HG03095 (cell line): ENCODE data around the gene TRAF1.

Experiments
- ATAC-seq: cut with Tn5 transposase; IDR thresholded peaks from one replicate; pipeline ENCODE4 v1.9.1; 2021; ENCODE audit warnings: moderate library complexity; ENCODE audit not compliant: unreplicated experiment

TRAF1 gene

DNA sequence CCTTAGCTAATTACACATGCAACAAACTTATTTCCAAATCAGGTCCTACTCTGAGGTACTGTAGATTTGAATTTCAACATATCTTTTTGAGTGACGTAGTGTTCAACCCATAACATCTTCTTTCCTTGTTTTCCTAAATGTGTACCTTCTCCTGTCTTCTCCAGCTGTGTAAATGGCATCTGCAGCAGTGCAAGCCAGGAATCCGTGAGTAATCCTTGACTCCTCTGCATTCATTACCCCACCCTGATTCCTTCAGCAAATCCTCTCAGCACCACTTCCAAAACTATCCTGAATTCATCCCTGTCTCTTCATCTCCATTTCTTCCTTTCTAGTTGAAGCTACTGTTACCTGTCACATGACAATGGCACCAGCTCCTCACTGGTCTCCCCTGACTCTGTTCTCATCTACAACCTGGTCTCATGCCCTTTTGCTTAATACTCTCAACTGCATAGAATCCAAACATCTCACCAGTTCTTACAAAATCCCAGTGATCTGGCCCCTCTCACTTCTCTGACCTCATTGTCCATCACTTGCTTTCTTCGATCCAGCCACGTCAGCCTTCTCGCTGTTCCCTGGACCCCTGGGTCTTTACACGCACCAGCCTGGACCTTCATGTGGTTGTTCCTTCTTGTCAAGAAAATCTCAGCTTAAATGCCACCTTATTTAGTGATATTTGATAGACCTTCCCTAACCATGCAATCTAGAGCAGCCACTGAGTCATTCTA, 14.6 kb upstream of the TRAF1 start:
- no peak for ATAC-seq

DNA sequence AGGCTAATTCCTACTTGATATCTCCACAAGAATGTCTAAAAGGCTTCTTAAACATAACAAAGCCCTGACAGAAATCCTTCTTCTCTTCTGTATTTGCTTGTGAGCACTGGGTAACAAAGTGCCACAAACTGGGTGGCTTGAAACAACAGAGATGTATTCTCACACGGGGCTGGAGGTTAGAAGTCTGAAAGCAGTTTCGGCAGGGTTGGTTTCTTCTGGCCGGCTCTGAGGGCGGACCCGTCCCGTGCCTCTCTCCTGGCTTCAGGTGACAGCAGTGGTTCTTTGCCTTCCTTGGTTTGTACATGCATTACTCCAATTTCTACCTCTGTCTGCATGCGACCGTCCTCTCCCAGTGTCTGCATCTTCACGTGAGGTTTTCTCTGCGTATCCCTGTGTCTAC, 14.0 kb upstream of the TRAF1 start:
- ATAC-seq, result no peak

DNA sequence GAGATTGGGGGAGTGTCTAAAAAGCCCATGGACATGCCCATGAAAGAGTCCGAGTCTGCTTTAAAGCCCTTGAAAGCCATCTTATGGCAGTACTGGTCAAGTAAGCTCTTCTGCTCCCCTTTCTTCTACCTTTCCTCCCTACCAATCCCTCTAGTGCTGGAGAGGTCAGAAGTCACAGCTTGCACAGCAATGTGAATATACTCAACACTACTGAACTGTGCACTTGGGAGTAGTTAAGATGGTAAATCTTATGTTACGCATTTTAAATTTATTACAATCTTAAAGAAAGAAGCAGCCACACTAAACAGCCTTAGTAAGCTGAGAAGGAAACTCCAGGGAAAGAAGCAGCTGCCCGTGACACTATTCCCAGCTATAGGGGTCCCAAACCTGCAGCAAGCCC, 12.3 kb upstream of the TRAF1 start:
- ATAC-seq, result no peak

DNA sequence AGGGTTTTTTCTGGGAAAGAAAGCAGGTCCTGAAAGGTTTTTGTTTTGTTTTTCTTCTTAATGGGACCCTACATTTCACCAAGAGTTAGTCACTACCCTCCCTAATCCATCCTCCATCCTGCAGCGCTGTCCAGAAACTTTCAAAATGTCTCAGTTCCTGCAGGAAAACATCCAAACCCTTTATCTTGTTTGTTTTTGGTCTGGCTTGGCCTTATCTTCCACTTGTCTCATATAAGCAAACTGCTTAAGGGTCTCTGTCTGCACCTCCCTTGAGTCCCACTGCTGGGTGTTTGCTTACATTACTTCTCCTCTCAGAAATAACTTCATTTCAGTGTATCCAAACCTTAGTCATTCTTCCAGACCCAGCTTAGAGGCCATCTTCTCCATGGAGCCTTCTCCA, 11.0 kb upstream of the TRAF1 start:
- no peak for ATAC-seq

DNA sequence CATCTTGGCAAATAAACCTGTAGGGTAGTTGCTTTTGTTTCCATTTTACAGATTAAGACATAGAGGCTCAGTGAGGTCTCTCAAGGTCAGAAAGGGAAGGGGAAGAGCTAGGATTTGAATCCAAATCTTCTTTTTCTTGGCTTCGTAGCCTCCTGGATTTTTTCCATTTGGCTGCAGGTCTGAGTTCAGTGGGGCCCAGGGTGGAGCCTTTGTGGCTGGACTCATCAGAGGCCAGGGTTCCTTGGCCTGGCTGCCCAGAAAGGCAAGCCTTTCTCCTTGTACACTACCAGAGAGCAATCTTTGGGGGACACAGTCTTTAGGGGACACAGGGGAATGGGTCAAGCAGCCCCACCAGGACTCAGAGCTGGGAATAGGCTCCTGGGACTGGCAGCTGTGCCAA, 10.5 kb upstream of the TRAF1 start:
- no peak for ATAC-seq

DNA sequence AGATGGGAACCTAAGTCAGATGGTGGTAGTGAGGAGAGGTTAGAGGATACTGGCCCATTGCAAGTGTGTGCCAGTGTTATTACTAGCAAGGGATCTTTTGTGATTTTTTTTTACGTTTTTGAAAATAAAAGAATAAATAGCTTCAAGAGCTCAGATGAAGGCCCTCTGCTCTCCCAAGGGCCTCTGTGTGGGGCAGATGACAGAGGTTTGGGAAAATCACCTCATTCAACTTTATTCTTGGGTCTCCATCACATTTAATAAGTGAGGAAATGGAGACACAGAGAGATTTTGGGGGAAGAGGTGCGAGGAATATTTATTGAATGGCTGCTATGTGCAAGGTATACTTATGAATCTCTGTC, 10.1 kb upstream of the TRAF1 start:
- ATAC-seq, result no peak

GRCh38 chr9:120936011-120936763, 9.6 kb upstream of the TRAF1 start:
- ATAC-seq, result peak; percentile 35

DNA sequence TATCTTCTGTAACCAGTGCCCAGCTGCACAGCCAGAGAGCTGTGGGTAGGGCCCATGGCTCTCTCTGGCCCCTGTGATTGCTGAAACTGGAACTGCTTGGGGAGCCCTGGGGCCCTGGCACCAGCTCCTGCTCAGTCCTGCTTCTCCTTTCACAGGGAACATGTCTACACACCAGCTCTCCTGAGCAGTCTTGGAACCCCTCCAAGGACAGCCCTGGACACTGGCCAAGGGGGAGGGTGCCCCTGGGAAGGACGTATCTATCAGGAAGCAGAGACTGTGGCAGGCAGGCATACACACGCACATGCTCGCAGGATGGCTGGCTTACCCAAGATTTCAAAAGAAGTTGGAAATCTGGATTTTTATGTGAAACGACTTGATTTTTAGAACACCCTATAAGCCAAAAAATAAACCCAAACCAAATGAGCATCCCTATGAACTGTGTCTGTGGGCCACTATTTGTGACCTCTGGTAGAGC, 8.8 kb upstream of the TRAF1 start:
- ATAC-seq, result no peak

- no peak for ATAC-seq
These were observed 7.7 kb upstream of the TRAF1 start for GRCh38 chr9:120934281-120934680.

- ATAC-seq, result no peak
These were observed 6.9 kb upstream of the TRAF1 start for GRCh38 chr9:120933310-120934055.

DNA sequence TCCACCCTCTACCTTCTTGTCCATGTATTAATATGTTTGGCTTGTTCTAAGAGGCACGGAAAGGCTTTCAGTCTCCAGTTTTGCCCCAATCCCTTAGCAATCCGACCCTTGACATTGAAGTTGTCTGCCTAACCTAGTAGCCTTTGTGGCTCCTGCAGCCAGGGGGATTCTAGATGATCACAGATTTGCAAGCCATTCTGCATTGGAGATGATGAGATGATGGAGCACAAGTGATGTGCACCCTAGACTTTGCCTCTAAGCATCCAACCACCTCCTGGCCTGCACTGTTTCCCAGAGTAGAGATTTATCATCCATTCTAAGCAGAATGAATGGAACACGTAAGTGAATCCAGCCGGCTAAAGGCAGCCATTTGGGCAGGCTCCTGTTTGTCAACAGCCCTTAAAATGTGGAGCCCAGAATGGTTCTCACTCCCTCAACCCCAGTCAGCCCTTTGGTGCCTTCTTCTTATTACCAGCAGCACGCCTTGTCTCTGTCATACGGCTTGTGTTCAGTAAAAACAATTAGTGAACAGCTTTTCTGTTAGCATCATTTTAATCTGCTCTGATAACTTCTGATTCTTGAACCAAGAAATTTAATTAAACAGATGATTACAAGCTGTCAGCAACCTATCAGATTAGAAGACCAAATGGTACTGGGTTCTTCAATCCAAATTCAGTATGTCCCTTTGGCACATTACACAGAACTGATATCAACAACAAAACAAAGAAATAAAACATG, 5.7 kb upstream of the TRAF1 start:
- ATAC-seq, result no peak

DNA sequence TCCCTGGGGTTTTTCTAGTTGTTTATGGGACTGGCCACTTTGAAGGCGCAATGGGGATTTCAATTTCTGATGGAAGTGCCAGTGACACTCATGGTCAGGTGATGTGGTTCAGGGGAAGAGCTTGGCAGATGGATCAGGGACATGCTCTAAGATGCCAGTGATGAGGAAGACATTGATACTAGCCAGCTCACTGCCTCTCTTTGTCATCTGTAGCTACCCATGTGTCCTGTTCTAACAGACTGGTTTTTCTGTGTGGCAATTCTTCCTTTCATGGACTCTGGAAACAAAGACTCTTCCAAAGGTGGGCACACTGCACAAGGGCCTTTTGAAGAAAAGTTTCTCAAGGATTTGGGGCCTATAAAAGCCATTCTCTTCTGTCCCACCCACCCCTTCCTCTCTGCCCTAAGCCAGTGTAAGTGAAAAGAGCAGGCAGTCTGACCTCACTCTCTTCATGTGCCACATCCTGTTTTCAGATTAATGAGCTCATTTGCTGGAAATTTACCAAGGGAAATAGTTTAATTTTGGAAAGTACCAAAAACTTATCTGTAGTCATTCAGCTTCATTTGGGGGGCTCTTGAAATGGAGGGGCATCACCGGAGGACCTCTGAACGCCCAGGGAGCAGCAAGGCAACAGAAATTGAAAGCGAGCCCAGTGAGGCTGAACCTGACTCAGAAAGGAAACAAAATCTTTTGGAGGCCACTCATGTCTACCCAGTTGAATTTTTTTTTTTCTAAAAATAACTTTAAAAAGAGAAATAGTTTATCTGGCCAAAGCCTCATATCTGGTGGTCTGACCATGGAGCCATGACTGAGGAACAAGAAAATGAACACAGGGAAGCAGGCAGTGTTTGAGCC, 4.9 kb upstream of the TRAF1 start:
- peak; percentile 48 for ATAC-seq

- no peak for ATAC-seq
These were observed 2.7 kb upstream of the TRAF1 start for GRCh38 chr9:120929229-120929791.

DNA sequence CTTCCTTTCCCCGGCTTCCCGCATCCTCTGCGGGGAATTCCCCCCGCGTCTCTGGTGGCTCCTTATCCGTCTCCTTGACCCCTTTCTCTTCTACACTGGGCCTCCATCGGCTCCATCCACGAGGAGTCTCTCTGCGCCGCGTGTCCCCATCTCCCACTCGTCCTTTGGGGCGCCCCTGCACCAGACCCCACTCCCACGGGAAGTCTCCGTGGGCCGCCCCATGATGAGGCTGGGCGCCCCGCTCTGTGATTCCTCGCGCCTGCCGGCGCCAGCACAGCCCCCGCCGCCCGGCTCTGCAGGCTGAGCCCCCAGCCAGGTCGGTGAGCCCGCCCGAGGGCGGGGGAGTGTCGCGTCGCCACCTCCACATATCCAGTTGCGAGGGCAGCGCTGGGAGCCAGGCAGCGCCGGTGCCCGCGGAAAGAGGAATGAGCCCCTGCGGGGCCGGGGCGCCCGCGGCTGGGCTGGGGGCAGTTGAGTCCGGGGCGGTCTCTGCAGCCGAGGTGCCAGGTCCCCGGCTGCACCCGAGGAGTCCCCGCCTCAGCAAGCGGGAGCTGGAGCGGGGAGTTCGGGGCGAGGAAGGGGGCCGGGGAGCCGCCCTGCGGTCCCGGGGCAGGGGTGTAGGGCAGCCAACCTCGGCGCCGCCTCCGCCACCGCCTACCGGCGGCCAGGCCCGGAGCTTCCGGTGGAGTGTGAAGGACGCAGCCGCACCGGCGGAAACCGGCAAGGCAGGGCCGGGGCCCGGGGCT, 2.1 kb upstream of the TRAF1 start:
- ATAC-seq, result no peak

- ATAC-seq, result no peak
These were observed 1.5 kb upstream of the TRAF1 start for GRCh38 chr9:120928015-120928482.

- no peak for ATAC-seq
These were observed 846 bp upstream of the TRAF1 start for GRCh38 chr9:120927269-120928014.

DNA sequence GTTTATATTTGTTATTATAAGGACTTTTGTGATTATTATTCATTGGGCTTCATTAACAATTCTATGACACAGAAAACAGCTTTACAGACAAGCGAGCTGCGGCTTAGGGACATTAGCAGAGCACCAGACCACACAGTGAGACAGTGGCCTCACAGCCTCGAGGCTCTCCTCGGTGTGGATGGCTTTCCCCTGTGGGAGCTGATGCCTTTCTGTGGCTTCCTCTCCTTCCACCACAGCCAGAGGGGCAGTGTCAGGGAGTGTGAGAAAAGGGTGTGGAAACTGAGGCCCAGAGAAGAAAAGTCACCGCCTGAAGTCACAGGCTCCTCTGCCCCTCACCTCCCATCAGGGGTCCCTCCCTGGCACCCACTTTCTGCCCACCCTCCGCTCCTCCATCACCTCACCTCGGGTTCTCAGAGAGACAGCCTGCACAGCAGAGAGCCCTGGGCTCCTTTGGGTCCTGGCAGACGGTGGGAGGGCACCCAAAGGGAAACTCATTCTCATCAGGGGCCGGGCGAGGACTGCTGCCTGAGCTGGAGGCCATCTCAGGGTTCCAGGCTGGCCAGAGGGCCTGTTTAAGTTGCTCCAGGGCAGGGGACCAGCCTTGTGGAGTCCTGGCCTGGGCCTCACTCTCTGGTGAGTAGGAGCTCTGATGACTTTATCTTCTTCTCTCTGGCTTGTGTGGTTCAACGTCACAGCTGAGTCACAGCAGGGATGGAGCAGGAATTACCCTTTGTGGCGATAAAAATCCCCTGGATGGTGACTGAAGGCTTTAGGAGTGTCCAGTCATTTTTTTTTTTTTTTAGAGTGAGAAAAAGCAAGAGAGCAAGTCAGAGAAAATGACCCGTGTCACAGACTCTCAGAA, 830 bp downstream of the TRAF1 start:
- peak; percentile 31 for ATAC-seq
